K562 (cell line): ENCODE measurements around the gene SERTAD1. TPM values are rescaled to one million over a fixed set of nuclear protein-coding genes. Genes with fewer than 3 reads are reported as not detected.

ENCODE experiments used
- CREBBP ChIP-seq: IDR thresholded peaks from one replicate; pipeline ENCODE4 v1.6.1; 2012; ENCODE audit warnings: low read depth, mild to moderate bottlenecking, control low read depth, inconsistent platforms, low read length
- DPF2 ChIP-seq: fragments of 450-650 bp; IDR thresholded peaks from 2 replicates; pipeline ENCODE4 v1.6.1; 2016
- ELF4 ChIP-seq: fragments of 450-650 bp; formaldehyde crosslinking; IDR thresholded peaks from 2 replicates; pipeline ENCODE4 v1.4.0; 2022; ENCODE audit warnings: missing genetic modification characterization
- HNRNPH1 ChIP-seq: fragments of 200-400 bp; formaldehyde crosslinking; optimal IDR thresholded peaks from 2 replicates; pipeline ENCODE3; 2017; ENCODE audit warnings: low read depth, mild to moderate bottlenecking, low read length, moderate library complexity
- IRF2 ChIP-seq: sonication (generic); formaldehyde crosslinking; IDR thresholded peaks from 2 replicates; pipeline ENCODE4 v1.8.1; 2022; ENCODE audit warnings: mild to moderate bottlenecking, missing genetic modification reagents
- JUN ChIP-seq, 2 experiments: sonication (generic) in 1 of 2; formaldehyde crosslinking in 1 of 2; IDR thresholded peaks; 2 replicates each; pipeline versions ENCODE4 v1.6.1 to v1.8.0; 2012 to 2022; ENCODE audit warnings: borderline replicate concordance in 2 of 2, mild to moderate bottlenecking in 2 of 2, improper control_type of control experiment in 1 of 2, low read depth in 1 of 2, low read length in 1 of 2, missing genetic modification reagents in 1 of 2
- KAT8 ChIP-seq: fragments of 450-650 bp; IDR thresholded peaks from 2 replicates; pipeline ENCODE4 v1.6.1; 2016; ENCODE audit warnings: low read depth, mild to moderate bottlenecking
- NEUROD1 ChIP-seq: fragments of 150-350 bp; IDR thresholded peaks from 2 replicates; pipeline ENCODE4 v1.6.1; 2014; ENCODE audit warnings: borderline replicate concordance, low read length, low read depth; ENCODE audit not compliant: partially characterized antibody
- NFIC ChIP-seq: fragments of 450-650 bp; IDR thresholded peaks from 2 replicates; pipeline ENCODE4 v1.6.1; 2017; ENCODE audit warnings: mild to moderate bottlenecking, inconsistent platforms
- NONO ChIP-seq, 2 experiments: fragments of 200-400 bp in 1 of 2; fragments of 450-650 bp in 1 of 2; formaldehyde crosslinking in 1 of 2; IDR thresholded peaks; 2 replicates each; pipeline ENCODE4 v1.6.1; 2017; ENCODE audit warnings: low read depth in 2 of 2, mild to moderate bottlenecking in 2 of 2, moderate library complexity in 2 of 2, low read length in 1 of 2
- RBFOX2 ChIP-seq: fragments of 200-400 bp; formaldehyde crosslinking; IDR thresholded peaks from 2 replicates; pipeline ENCODE4 v1.6.1; 2017; ENCODE audit warnings: low read depth, mild to moderate bottlenecking, low read length, moderate library complexity
- SNRNP70 ChIP-seq: fragments of 200-400 bp; formaldehyde crosslinking; optimal IDR thresholded peaks from 2 replicates; pipeline ENCODE3; 2017; ENCODE audit warnings: low read depth, low read length
- TAF7 ChIP-seq: fragments of 450-650 bp; IDR thresholded peaks from 2 replicates; pipeline ENCODE4 v1.6.1; 2016; ENCODE audit warnings: missing genetic modification characterization, missing compliant biosample characterization
- YY1 ChIP-seq, 3 experiments: IDR thresholded peaks; 2 replicates each; pipeline ENCODE4 v1.6.1; 2011; ENCODE audit warnings: low read length in 2 of 3, mild to moderate bottlenecking in 2 of 3, moderate library complexity in 2 of 3, borderline replicate concordance in 1 of 3, control low read depth in 1 of 3, low read depth in 1 of 3; ENCODE audit not compliant: insufficient read depth in 3 of 3, insufficient replicate concordance in 2 of 3, control insufficient read depth in 1 of 3, insufficient read length in 1 of 3; ENCODE audit errors: extremely low read depth in 1 of 3
- ZC3H11A ChIP-seq: IDR thresholded peaks from 2 replicates; pipeline ENCODE4 v1.6.1; 2012; ENCODE audit warnings: low read depth, low read length, improper control_type of control experiment
- ZFPM2 ChIP-seq: fragments of 250-450 bp; sonication (Bioruptor Pico); IDR thresholded peaks from 2 replicates; pipeline ENCODE4 v1.5.1; 2022; ENCODE audit warnings: mild to moderate bottlenecking
- ZNF695 ChIP-seq: fragments of 450-650 bp; formaldehyde crosslinking; IDR thresholded peaks from 2 replicates; pipeline ENCODE4 v1.4.0; 2020; ENCODE audit warnings: mild to moderate bottlenecking, moderate library complexity
- ZNF717 ChIP-seq: fragments of 250-450 bp; sonication (Bioruptor Pico); IDR thresholded peaks from 2 replicates; pipeline ENCODE4 v1.5.0; 2021
- ZZZ3 ChIP-seq: fragments of 450-650 bp; IDR thresholded peaks from 2 replicates; pipeline ENCODE4 v1.6.1; 2016; ENCODE audit warnings: antibody characterized with exemption, mild to moderate bottlenecking, moderate library complexity
- polyA plus RNA-seq, 8 experiments: library from polyadenylated mRNA; depleted of rRNA in 4 of 8; stranded (reverse) in 5 of 8; unstranded in 3 of 8; fragments of >200 nt; fragmentation: Nextera tagmentation in 2 of 8; fragmentation: Illumina TruSeq in 1 of 8; extraction: Ambion mirVana in 2 of 8; extraction: Trizol in 1 of 8; gene quantifications; 2 replicates each; pipeline versions ENCODE4 v1.2.1 to v1.2.3, GENCODE V29; 2011 to 2014; ENCODE audit warnings: inconsistent platforms in 1 of 8, missing spikeins in 1 of 8
- total RNA-seq, 7 experiments: library from RNA; depleted of rRNA in 6 of 7; stranded (reverse); fragments of >200 nt in 6 of 7; fragmentation: Illumina TruSeq in 2 of 7; extraction: Trizol in 2 of 7; gene quantifications; 2 replicates each; pipeline versions ENCODE4 v1.2.1 to v1.2.3, GENCODE V29; 2011 to 2021; ENCODE audit warnings: low replicate concordance in 1 of 7
- TF ChIP-seq, protein P1 (sequence below): fragments of 450-650 bp; conservative IDR thresholded peaks from 2 replicates; pipeline ENCODE4 v1.6.1; 2016; ENCODE audit warnings: missing genetic modification characterization, low read depth, mild to moderate bottlenecking, control low read depth, missing compliant biosample characterization
- TF ChIP-seq, protein P2 (sequence below): sonication (generic); formaldehyde crosslinking; IDR thresholded peaks from 2 replicates; pipeline ENCODE4 v1.8.1; 2023; ENCODE audit warnings: mild to moderate bottlenecking, missing genetic modification reagents

Gene SERTAD1
- total and polyA plus RNA-seq, 9 of the 15 experiments (the other 6 are each of a cell fraction or from before 2014, with no cell fraction given), result 0.15 to 8.7 (median 4.9) TPM

DNA sequence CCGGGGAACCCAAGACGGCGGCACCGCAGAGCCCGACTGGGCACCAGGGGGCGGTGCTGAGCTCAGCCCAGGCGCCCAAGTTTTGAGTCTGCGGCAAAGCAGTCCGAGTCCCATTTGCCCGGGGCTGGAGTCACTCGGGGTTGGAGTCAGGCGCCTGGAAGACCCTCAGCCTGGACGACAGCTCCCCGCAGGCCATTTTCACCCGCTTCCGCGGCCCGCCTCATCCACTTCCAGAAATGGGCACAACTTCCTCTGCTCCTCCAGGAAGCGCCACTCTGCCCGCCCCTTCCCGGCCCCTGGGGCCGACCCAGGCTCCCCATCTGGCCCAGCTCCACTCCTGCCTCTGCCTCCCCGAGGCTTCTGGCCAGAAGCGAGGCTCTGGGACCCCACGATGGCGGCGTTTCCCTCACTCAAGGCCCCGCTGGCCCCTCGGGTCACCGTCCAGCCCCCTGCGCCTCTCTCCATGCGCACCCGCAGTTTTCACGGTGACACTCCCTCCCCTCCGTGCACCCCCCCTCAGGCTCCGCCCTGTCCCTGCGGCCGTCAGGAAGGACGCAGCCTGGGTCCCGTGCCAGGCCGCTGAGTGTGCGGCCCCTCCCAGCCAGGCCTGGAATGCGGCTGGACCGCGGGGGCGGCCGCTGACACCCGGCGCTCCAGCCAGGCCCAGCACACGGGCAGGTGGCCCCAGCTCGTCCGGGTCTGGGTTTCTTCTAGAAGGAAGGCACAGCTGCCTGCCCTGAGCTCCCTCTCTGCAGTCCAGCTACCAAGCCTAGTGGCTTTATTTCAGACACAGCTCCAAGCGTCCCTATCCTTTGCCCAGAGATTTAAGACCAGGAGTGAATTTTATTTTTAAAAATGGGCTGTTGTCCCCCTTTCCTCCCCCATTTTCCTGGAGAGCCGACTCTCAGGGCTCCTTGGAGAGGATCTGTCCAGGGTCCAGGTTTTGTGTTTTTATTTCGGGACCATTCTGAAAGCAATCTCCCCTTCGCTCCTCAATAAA is 4.7 kb downstream of the SERTAD1 start (continued):
- TF ChIP-seq JUN (IDR thresholded peaks at IDR 0.05; ENCODE audit: borderline replicate concordance, low read depth, low read length), result 0 out of 2 replicates have a peak, but pooled peaks have one; percentile 18
- no peak for TF ChIP-seq JUN (CRISPR knock-in tag; IDR thresholded peaks at IDR 0.05; ENCODE audit: borderline replicate concordance)
- TF ChIP-seq ZFPM2 (CRISPR knock-in tag), result no peak
- TF ChIP-seq, protein P1, sequence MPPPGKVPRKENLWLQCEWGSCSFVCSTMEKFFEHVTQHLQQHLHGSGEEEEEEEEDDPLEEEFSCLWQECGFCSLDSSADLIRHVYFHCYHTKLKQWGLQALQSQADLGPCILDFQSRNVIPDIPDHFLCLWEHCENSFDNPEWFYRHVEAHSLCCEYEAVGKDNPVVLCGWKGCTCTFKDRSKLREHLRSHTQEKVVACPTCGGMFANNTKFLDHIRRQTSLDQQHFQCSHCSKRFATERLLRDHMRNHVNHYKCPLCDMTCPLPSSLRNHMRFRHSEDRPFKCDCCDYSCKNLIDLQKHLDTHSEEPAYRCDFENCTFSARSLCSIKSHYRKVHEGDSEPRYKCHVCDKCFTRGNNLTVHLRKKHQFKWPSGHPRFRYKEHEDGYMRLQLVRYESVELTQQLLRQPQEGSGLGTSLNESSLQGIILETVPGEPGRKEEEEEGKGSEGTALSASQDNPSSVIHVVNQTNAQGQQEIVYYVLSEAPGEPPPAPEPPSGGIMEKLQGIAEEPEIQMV, result no peak
- no peak for TF ChIP-seq IRF2 (CRISPR knock-in tag)
- no peak for TF ChIP-seq KAT8
- TF ChIP-seq HNRNPH1, result no peak
- no peak for TF ChIP-seq ZNF717 (CRISPR knock-in tag)
- TF ChIP-seq, protein P2, sequence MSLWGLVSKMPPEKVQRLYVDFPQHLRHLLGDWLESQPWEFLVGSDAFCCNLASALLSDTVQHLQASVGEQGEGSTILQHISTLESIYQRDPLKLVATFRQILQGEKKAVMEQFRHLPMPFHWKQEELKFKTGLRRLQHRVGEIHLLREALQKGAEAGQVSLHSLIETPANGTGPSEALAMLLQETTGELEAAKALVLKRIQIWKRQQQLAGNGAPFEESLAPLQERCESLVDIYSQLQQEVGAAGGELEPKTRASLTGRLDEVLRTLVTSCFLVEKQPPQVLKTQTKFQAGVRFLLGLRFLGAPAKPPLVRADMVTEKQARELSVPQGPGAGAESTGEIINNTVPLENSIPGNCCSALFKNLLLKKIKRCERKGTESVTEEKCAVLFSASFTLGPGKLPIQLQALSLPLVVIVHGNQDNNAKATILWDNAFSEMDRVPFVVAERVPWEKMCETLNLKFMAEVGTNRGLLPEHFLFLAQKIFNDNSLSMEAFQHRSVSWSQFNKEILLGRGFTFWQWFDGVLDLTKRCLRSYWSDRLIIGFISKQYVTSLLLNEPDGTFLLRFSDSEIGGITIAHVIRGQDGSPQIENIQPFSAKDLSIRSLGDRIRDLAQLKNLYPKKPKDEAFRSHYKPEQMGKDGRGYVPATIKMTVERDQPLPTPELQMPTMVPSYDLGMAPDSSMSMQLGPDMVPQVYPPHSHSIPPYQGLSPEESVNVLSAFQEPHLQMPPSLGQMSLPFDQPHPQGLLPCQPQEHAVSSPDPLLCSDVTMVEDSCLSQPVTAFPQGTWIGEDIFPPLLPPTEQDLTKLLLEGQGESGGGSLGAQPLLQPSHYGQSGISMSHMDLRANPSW (CRISPR knock-in tag), result no peak
- no peak for TF ChIP-seq ZC3H11A
- no peak for TF ChIP-seq ELF4 (CRISPR knock-in tag)
- TF ChIP-seq TAF7 (tag), result no peak
- peak; percentile 95 for TF ChIP-seq RBFOX2
- peak; percentile 10; the same call in 1 of the 2 replicates for TF ChIP-seq ZNF695
- TF ChIP-seq ZZZ3, result no peak
- TF ChIP-seq NFIC, result peak; percentile 79
- no peak for TF ChIP-seq SNRNP70
- TF ChIP-seq NONO (IDR thresholded peaks at IDR 0.05; ENCODE audit: low read depth in 2 of 2, low read length in 1 of 2), result peak in 1 of 2 experiments; percentile 66; a peak in 2 of 4 replicates
- peak; percentile 53 for TF ChIP-seq NEUROD1
- peak in 1 of 3 experiments; percentile 64 for TF ChIP-seq YY1 (IDR thresholded peaks at IDR 0.05; ENCODE audit: borderline replicate concordance in 1 of 3, control insufficient read depth in 1 of 3, extremely low read depth in 1 of 3, insufficient read depth in 3 of 3, insufficient read length in 1 of 3, insufficient replicate concordance in 2 of 3, low read depth in 1 of 3, low read length in 2 of 3)
- no peak for TF ChIP-seq CREBBP
- TF ChIP-seq DPF2, result peak; percentile 12; the same call in 1 of the 2 replicates
